Loucy (cell line): Measurements from ENCODE around the gene ADH1C.

Experiments
- H2AFZ ChIP-seq: fragments of 200-600 bp; sonication (generic); 2 replicates; pipeline ENCODE4 v1.6.0; 2016; ENCODE audit warnings: antibody characterized with exemption, mild to moderate bottlenecking, low read length, moderate library complexity
- H3F3A ChIP-seq: fragments of 200-600 bp; 2 replicates; pipeline ENCODE4 v1.6.0; 2016; ENCODE audit warnings: antibody characterized with exemption, low read depth, mild to moderate bottlenecking
- H3K27me3 ChIP-seq: fragments of 200-600 bp; sonication (generic); 2 replicates; pipeline ENCODE4 v1.6.1; 2014; ENCODE audit warnings: low read length, mild to moderate bottlenecking; ENCODE audit not compliant: insufficient read depth, poor library complexity, severe bottlenecking
- H3K36me3 ChIP-seq: fragments of 200-600 bp; sonication (generic); 2 replicates; pipeline ENCODE4 v1.6.1; 2016; ENCODE audit warnings: low read length; ENCODE audit not compliant: insufficient read depth
- H3K4me1 ChIP-seq: fragments of 200-600 bp; sonication (generic); 2 replicates; pipeline ENCODE4 v1.5.1; 2014; ENCODE audit warnings: low read length, mild to moderate bottlenecking; ENCODE audit not compliant: insufficient read depth, poor library complexity, severe bottlenecking
- H3K4me2 ChIP-seq: fragments of 200-600 bp; sonication (generic); 2 replicates; pipeline ENCODE4 v1.6.0; 2014; ENCODE audit warnings: antibody characterized with exemption, low read length, low read depth, mild to moderate bottlenecking; ENCODE audit not compliant: poor library complexity, severe bottlenecking
- H3K4me3 ChIP-seq: fragments of 200-600 bp; sonication (generic); 2 replicates; pipeline ENCODE4 v1.5.1; 2014; ENCODE audit warnings: low read length, mild to moderate bottlenecking, mixed read lengths; ENCODE audit not compliant: poor library complexity, severe bottlenecking
- H3K79me2 ChIP-seq: fragments of 200-600 bp; sonication (generic); 2 replicates; pipeline ENCODE4 v1.6.1; 2014; ENCODE audit warnings: low read length; ENCODE audit not compliant: insufficient read depth
- H3K9ac ChIP-seq: fragments of 200-600 bp; sonication (generic); 2 replicates; pipeline ENCODE4 v1.6.0; 2014; ENCODE audit warnings: mild to moderate bottlenecking, low read depth, low read length, moderate library complexity; ENCODE audit not compliant: poor library complexity, severe bottlenecking
- H3K9me2 ChIP-seq: fragments of 200-600 bp; sonication (generic); replicated peaks from 2 replicates; pipeline ENCODE4 v1.6.1; 2016; ENCODE audit warnings: low read depth, low read length, mixed read lengths
- H3K9me3 ChIP-seq: fragments of 200-600 bp; sonication (generic); 2 replicates; pipeline ENCODE4 v1.6.1; 2014; ENCODE audit warnings: mild to moderate bottlenecking, antibody characterized with exemption, low read length, low read depth; ENCODE audit not compliant: insufficient read depth
- H4K20me1 ChIP-seq: fragments of 200-600 bp; sonication (generic); 2 replicates; pipeline ENCODE4 v1.6.0; 2014; ENCODE audit warnings: antibody characterized with exemption, low read length, mild to moderate bottlenecking; ENCODE audit not compliant: insufficient read depth, poor library complexity, severe bottlenecking
- CTCF ChIP-seq: fragments of 200-600 bp; sonication (generic); conservative IDR thresholded peaks from 2 replicates; pipeline ENCODE4 v1.5.1; 2014; ENCODE audit warnings: mild to moderate bottlenecking, antibody characterized with exemption, low read length
- EZH2phosphoT487 ChIP-seq: fragments of 200-600 bp; IDR thresholded peaks from 2 replicates; pipeline ENCODE4 v1.6.1; 2018; ENCODE audit warnings: antibody characterized with exemption, mild to moderate bottlenecking, moderate library complexity, borderline replicate concordance

ADH1C gene

GRCh38 chr4:99315839-99316238 lies 36.7 kb downstream of the ADH1C start:
- Histone ChIP-seq H3F3A (no peaks in the 10 kb centered on the region), H3K79me2 (no peaks in the 10 kb centered on the region), H3K36me3 (no peaks in the 10 kb centered on the region), H4K20me1 (no peaks in the 10 kb centered on the region), H3K27me3 (no peaks in the 10 kb centered on the region), H3K4me3 (no peak overlapping the region), H3K4me2 (no peak overlapping the region), H3K9me3 (no peaks in the 10 kb centered on the region), H3K9me2 (no peaks in the 10 kb centered on the region), H3K9ac (no peak overlapping the region), H2AFZ (no peak overlapping the region), H3K4me1 (no peaks in the 10 kb centered on the region)
- TF ChIP-seq CTCF (no peak), EZH2phosphoT487 (no peak)

- Histone ChIP-seq H3K36me3 (no peaks in the 10 kb centered on the region), H3K79me2 (no peaks in the 10 kb centered on the region), H2AFZ (no peak overlapping the region), H3K9ac (no peak overlapping the region), H3F3A (no peaks in the 10 kb centered on the region), H3K27me3 (no peaks in the 10 kb centered on the region), H3K4me2 (no peak overlapping the region), H3K9me3 (no peaks in the 10 kb centered on the region), H3K4me3 (no peak overlapping the region), H3K4me1 (no peaks in the 10 kb centered on the region), H3K9me2 (no peaks in the 10 kb centered on the region; the same call in 1 of the 2 replicates), H4K20me1 (no peaks in the 10 kb centered on the region)
- TF ChIP-seq EZH2phosphoT487 (no peak), CTCF (no peak)
Measured at GRCh38 chr4:99314211-99314610, 38.3 kb downstream of the ADH1C start.

GRCh38 chr4:99310389-99310788 lies 42.2 kb downstream of the ADH1C start:
- Histone ChIP-seq H3K9me2 (no peaks in the 10 kb centered on the region; the same call in 1 of the 2 replicates), H3K4me2 (no peak overlapping the region), H3K9me3 (no peaks in the 10 kb centered on the region), H3K79me2 (no peaks in the 10 kb centered on the region), H3F3A (no peaks in the 10 kb centered on the region), H2AFZ (no peak overlapping the region), H3K4me3 (no peak overlapping the region), H3K9ac (no peak overlapping the region), H4K20me1 (no peaks in the 10 kb centered on the region), H3K36me3 (no peaks in the 10 kb centered on the region), H3K27me3 (no peaks in the 10 kb centered on the region), H3K4me1 (no peaks in the 10 kb centered on the region)
- TF ChIP-seq CTCF (no peak), EZH2phosphoT487 (no peak)
